IMR-90 (cell line): Measurements from ENCODE around the gene ADAM12.

ENCODE experiments used
- POLR2A ChIP-seq: IDR thresholded peaks from 2 replicates; pipeline ENCODE4 v1.6.1; 2012; ENCODE audit warnings: mild to moderate bottlenecking, low read depth, low read length
- TF ChIP-seq, protein P1 (sequence below): conservative IDR thresholded peaks from 2 replicates; pipeline ENCODE4 v1.5.1; 2012; ENCODE audit warnings: mild to moderate bottlenecking, low read depth, low read length, improper control_type of control experiment

DNA sequence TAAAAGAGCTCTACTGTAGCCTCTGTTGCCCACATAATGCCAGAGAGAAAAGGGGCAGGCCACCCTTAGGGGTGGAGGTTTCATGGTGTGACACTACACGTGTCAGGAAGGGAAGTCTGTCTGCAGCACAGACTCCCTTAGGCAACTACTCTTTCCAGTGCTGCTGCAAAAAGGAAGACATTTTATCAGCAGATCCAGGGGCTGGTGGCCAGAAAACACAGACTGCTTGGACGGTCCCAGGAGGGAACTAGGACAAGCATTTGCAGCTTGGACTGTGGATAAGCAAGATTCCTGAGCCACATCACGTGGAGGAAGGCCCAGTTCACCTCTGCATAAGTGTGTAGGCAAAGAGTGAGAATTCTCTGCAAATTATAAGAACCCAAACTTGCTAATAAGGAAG, 271.1 kb downstream of the ADAM12 start:
- TF ChIP-seq, protein P1, sequence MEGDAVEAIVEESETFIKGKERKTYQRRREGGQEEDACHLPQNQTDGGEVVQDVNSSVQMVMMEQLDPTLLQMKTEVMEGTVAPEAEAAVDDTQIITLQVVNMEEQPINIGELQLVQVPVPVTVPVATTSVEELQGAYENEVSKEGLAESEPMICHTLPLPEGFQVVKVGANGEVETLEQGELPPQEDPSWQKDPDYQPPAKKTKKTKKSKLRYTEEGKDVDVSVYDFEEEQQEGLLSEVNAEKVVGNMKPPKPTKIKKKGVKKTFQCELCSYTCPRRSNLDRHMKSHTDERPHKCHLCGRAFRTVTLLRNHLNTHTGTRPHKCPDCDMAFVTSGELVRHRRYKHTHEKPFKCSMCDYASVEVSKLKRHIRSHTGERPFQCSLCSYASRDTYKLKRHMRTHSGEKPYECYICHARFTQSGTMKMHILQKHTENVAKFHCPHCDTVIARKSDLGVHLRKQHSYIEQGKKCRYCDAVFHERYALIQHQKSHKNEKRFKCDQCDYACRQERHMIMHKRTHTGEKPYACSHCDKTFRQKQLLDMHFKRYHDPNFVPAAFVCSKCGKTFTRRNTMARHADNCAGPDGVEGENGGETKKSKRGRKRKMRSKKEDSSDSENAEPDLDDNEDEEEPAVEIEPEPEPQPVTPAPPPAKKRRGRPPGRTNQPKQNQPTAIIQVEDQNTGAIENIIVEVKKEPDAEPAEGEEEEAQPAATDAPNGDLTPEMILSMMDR: no peak
- no peak for TF ChIP-seq POLR2A
